ENCODE results near the gene STOM.

STOM gene

GRCh38 chr9:121368745-121369144, 1.3 kb downstream of the STOM start:
- no peak for FAIRE-seq

- no peak for FAIRE-seq
Observed at GRCh38 chr9:121368138-121368522, 1.9 kb downstream of the STOM start.

GRCh38 chr9:121367306-121368137, 2.5 kb downstream of the STOM start:
- no peak for FAIRE-seq

DNA sequence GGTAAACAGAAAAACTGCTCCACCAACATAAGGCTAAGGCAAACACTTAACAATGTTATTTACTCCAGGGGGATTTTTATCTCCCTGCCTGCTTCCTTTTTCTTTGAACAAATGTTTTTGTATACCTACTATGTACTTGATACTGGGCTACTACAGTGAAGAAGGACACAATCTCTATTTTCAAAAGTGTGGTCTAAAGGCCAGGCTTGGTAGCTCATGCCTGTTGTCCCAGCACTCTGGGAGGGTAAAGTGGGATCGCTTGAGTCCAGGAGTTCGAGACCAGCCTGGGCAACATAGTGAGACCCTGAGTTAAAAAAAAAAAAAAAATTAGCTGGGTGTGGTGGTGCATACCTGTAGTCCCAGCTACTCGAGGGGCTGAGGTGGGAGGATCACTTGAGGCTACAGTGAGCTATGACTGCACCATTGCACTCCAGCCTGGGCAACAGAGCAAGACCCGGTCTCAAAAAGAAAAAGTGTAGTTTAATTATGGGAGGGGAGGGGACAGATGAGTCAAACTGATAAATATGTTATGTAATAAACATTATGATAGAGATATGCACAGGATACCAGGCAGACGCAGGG, 3.3 kb downstream of the STOM start:
- no peak for FAIRE-seq

DNA sequence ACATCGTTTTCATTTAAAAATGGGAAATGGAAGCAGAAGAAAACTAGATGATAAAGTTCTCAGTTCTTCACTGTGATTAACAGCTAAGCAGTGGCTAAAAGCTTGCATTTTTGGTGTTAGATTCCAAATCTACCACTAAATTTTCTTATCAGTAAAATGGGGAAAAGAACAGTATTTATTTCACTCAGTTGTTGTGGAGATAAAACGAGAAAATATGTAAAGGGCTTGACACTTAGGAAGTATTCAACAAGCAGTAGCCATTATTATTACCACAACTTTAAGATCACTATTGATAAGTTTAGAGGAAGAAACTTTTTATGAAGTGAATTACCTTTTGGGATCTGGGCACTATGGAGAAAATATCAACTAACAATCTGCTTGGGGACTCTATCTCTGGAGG, 4.5 kb downstream of the STOM start:
- no peak for FAIRE-seq

DNA sequence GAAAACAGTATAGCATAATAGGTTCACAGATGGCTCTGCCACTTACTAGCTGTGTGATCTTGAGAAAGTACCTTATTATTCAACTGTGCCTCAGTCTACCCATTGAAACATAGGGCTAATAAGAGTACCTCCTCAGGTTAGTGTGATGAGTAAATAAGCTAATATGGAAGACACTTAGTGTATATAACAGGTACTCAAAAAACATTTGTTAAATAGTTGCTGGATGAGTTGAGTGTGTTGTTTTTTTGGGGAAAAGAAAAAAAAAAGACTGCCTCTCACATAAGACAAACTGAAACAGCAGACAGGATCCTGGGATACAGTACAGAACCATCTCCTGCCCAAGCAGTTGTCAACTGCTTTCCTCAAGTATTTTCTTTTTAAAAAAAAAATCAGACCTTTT, 5.2 kb downstream of the STOM start:
- no peak for FAIRE-seq

DNA sequence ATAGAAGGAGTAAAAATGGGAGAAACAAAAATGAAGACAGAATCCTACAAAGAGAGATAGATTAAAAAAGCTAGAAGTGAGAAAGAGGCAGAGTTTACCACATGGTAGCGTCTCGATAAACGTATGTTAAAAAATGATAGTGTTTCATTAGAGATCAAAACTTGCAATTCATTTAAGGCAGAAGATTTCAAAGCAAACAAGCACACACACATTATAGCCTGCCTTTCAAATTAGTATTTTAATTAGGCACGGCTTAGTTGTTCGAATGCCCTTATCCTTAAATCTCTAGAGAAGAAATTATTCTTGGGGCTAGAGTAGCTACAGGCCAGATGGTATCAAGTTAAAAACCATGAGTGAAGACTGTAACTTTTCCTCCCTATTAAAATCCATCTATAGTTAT, 6.0 kb downstream of the STOM start:
- FAIRE-seq: no peak

DNA sequence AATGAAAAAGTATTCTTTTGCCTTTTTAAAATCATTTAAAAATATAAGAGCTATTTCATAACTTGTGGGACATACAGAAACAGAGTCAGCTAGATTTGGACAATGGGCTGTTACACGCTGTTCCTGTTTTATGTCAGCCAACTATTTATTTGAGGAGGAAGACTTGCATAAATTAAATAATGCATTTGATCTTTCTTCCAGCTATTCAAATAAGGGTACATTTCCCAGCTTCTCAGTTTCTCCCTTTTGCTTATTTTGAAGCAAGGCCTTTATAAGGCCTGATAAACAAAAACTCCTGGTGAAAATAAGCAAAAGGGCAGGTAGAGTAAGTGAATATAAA, 6.5 kb downstream of the STOM start:
- no peak for FAIRE-seq

- FAIRE-seq: no peak
Observed at GRCh38 chr9:121362813-121363621, 7.0 kb downstream of the STOM start.

- no peak for FAIRE-seq
Observed at GRCh38 chr9:121360601-121361374, 9.3 kb downstream of the STOM start.

GRCh38 chr9:121359351-121360294, 10.4 kb downstream of the STOM start:
- peak; percentile 51 for FAIRE-seq

DNA sequence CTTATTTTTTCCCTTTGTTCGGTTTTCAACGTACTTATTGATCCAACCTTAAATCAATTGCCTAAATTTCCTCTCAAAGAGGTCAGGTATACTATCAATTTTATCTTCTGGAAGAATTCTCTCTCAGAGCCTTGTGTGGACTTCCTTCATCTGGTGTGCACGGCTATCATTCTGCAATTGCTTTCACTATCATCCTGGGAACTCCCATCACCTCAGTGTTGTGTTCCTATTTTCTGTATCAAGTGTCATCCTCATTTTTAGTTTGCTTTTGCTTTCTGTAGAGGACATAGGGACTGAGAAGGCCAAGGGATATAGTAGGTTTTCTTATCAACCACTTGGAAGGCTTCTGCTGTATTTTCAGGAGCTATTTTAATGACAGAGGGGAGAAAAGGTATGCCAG, 11.3 kb downstream of the STOM start:
- no peak for FAIRE-seq

GRCh38 chr9:121357011-121357410, 13.0 kb downstream of the STOM start:
- no peak for FAIRE-seq

GRCh38 chr9:121354762-121355161, 15.3 kb downstream of the STOM start:
- no peak for FAIRE-seq

DNA sequence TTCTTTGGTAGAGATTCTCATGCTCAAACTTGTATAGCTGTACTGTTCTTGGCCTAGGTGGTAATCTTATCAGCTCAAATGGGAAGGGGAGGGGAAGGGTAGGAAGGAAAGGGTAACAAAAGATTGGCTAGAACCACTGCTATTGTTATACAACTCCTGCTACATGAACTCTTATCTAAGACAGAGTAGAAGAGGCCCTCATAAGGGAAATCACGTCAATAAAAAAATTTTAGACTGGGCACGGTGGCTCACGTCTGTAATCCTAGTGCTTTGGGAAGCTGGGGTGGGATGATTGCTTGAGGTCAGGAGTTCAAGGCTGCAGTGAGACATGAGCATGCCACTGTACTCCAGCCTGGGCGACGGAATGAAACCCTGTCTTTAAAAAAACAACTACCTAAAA, 15.9 kb downstream of the STOM start:
- no peak for FAIRE-seq

GRCh38 chr9:121353241-121354061, 16.6 kb downstream of the STOM start:
- FAIRE-seq: no peak

DNA sequence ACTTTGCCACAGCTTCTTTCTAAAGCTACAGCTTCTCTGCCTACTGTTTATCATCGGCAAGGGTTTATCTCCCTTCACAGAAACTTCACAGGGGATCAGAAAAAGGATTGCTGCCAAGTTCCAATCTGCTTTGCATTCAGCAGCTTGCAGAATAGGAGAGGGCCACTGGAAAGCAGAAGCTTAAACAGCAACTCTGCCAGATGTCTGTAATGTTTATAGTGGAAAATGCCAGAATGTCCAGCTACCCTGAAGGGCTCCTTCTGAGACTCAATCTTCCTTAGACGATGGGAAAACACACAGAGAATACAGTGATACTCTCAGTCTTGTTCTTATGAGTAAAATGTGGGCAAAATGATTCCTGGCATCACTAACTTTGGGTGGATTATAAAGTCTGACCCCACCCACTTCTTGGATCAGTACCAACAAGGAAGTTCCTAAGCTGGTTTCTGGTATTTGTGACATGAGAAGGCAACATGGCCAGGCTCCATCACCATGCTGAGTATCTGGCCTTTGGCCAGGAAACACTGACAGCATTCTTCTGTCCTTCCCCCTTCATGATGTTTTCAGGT, 19.0 kb downstream of the STOM start:
- FAIRE-seq: no peak

- no peak for FAIRE-seq
Observed at GRCh38 chr9:121350036-121350435, 20.0 kb downstream of the STOM start.

DNA sequence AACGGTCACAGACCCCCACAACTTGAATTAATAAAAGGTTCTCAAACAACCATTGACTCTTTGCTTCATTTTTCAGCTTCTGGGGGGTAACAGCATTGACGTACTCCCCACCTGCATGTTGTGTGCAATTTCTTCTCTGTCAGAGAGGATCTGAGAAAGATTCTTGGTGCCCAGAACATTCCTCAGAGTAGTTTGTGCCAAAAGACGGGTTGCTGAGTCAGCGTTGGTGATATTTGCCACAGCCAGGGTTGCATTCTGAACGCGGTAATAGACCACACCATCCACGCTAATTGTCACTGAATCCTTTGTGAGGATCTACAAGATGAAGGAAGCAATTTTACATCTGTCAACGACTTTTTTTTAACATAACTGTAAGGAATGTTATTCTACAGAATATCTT, 21.0 kb downstream of the STOM start:
- no peak for FAIRE-seq

DNA sequence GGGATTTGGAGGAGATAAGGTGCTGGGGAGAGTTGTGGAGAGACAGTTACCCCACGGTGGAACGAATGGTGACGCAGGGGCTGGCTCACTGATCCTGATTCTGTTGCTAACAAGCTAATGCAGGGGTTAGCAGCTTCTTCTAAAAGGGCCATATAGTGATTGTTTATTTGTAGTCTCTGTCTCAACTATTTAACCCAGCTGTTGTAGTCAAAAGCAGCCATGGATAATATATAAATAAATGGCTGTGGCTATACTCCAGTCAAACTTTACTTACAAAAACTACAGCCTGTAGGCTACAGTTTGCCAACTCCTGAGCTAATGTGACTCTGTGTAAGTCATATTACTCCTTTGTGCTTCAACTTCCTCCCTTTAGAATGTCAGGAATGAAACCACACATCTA, 21.8 kb downstream of the STOM start:
- FAIRE-seq: no peak

GRCh38 chr9:121345070-121345469, 25.0 kb downstream of the STOM start:
- FAIRE-seq: no peak

Measured in A204.1 (cell line).